Suprapubic skin (tissue), 4 donors: Measurements from ENCODE around the gene MCM7. TPM values are rescaled to one million over a fixed set of nuclear protein-coding genes. Genes with fewer than 3 reads are reported as not detected.

Experiments used
- DNase-seq, 2 donors: peaks; one replicate each; pipeline ENCODE4 v3.0.0-alpha.2; 2019; ENCODE audit warnings: low spot score in 2 of 2
- H3K27ac ChIP-seq: fragments of 200-600 bp; sonication (generic); one replicate; pipeline ENCODE4 v1.5.1; 2019
- H3K27me3 ChIP-seq: fragments of 200-600 bp; sonication (generic); one replicate; pipeline ENCODE4 v1.5.1; 2019
- H3K36me3 ChIP-seq: fragments of 200-600 bp; sonication (generic); one replicate; pipeline ENCODE4 v1.5.1; 2019
- H3K4me1 ChIP-seq: fragments of 200-600 bp; sonication (generic); one replicate; pipeline ENCODE4 v1.5.1; 2019
- H3K4me3 ChIP-seq: fragments of 200-600 bp; sonication (generic); one replicate; pipeline ENCODE4 v1.5.1; 2019; ENCODE audit warnings: mild to moderate bottlenecking
- H3K9me3 ChIP-seq: fragments of 200-600 bp; sonication (generic); one replicate; pipeline ENCODE4 v1.5.1; 2019
- EP300 ChIP-seq: sonication (generic); formaldehyde crosslinking; IDR thresholded peaks from one replicate; pipeline ENCODE4 v1.6.1; 2017; ENCODE audit warnings: antibody characterized with exemption
- POLR2A ChIP-seq, 2 donors: fragments of 450-650 bp; IDR thresholded peaks; one replicate each; pipeline ENCODE4 v1.6.1; 2017; ENCODE audit warnings: antibody characterized with exemption in 2 of 2, mild to moderate bottlenecking in 2 of 2, moderate library complexity in 2 of 2
- POLR2AphosphoS5 ChIP-seq, 3 donors: sonication (generic); formaldehyde crosslinking; IDR thresholded peaks; one replicate each; pipeline ENCODE4 v1.6.1; 2017; ENCODE audit warnings: antibody characterized with exemption in 3 of 3
- WGBS: methylation state at CpG from one replicate; pipeline ENCODE4 v1.1.5; 2018; 5-methylcytosine and 5-hydroxymethylcytosine counted together
- total RNA-seq, 4 donors: library from RNA; depleted of rRNA; stranded (reverse); fragments of >200 nt; gene quantifications; one replicate each; pipeline ENCODE4 v1.1.0, GENCODE V29; 2016
- TF ChIP-seq, protein P1 (sequence below), 2 donors: fragments of 200-600 bp in 1 of 2; fragments of 450-650 bp in 1 of 2; sonication (generic) in 1 of 2; IDR thresholded peaks; one replicate each; pipeline ENCODE4 v1.5.1; 2016 to 2019; ENCODE audit warnings: antibody characterized with exemption in 2 of 2, mild to moderate bottlenecking in 1 of 2, moderate library complexity in 1 of 2

Gene MCM7
- total RNA-seq, 4 donors from 2014 or later = 43.8 to 97.0 (median 51.8) TPM

DNA sequence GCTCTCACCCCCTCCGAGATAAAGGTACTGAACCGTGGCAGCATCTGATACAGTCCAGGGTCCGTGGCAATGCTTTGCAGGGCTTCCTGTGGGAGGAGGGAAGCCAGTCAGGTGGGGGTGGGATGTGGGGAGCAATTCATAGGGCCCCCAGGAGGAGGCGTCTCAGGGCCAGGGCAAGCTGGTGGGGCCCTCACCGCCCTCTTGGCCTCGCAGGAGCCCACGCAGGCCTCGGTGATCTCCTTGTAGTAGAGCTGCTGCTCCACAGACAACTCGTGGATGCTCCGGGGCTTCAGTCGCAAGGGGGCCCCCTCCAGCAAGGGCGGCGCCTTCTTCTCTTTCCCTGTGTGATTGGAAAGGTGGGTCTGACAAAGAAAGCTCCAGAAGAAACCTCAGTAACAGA lies 10.7 kb upstream of the MCM7 start:
- H3K9me3 ChIP-seq = no peaks in the 10 kb centered on the region
- no peaks in the 10 kb centered on the region for H3K27me3 ChIP-seq
- no peak overlapping the region for H3K27ac ChIP-seq
- 69% methylated on average over 3 of the region's 13 CpGs for WGBS
- H3K36me3 ChIP-seq = peaks cover 72% of the 10 kb centered on the region
- no peak for DNase-seq
- no peaks in the 10 kb centered on the region for H3K4me1 ChIP-seq
- H3K4me3 ChIP-seq = no peak overlapping the region
- TF ChIP-seq EP300 = no peak
- TF ChIP-seq, protein P1, sequence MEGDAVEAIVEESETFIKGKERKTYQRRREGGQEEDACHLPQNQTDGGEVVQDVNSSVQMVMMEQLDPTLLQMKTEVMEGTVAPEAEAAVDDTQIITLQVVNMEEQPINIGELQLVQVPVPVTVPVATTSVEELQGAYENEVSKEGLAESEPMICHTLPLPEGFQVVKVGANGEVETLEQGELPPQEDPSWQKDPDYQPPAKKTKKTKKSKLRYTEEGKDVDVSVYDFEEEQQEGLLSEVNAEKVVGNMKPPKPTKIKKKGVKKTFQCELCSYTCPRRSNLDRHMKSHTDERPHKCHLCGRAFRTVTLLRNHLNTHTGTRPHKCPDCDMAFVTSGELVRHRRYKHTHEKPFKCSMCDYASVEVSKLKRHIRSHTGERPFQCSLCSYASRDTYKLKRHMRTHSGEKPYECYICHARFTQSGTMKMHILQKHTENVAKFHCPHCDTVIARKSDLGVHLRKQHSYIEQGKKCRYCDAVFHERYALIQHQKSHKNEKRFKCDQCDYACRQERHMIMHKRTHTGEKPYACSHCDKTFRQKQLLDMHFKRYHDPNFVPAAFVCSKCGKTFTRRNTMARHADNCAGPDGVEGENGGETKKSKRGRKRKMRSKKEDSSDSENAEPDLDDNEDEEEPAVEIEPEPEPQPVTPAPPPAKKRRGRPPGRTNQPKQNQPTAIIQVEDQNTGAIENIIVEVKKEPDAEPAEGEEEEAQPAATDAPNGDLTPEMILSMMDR (IDR thresholded peaks at IDR 0.05) = no peak

DNA sequence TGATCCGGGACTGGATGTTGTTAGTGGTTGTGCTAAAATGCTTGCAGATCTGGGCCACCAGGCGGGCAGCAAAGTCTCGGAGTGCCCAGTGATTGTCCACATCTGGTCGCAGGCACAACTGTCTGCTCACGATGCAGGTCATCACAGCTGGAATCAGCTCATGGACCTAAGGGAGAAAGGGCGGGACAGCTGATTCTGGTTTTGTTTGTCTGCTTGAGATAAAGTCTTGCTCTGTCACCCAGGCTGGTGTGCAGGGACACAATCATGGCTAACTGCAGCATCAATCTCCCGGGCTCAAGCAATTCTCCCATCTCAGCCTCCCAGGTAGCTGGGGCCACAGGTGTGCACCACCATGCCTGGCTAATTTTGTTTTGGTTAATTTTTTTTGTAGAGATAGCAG lies 10.0 kb upstream of the MCM7 start:
- no peaks in the 10 kb centered on the region for H3K4me1 ChIP-seq
- H3K9me3 ChIP-seq = no peaks in the 10 kb centered on the region
- peaks cover 79% of the 10 kb centered on the region for H3K36me3 ChIP-seq
- H3K27ac ChIP-seq = no peak overlapping the region
- DNase-seq = no peak
- 80% methylated on average over 4 of the region's 7 CpGs for WGBS
- no peak overlapping the region for H3K4me3 ChIP-seq
- no peak for TF ChIP-seq POLR2AphosphoS5 (IDR thresholded peaks at IDR 0.05)
- TF ChIP-seq EP300 = no peak
- TF ChIP-seq, protein P1 (IDR thresholded peaks at IDR 0.05) = no peak
- no peak for TF ChIP-seq POLR2A (IDR thresholded peaks at IDR 0.05)
- no peaks in the 10 kb centered on the region for H3K27me3 ChIP-seq

DNA sequence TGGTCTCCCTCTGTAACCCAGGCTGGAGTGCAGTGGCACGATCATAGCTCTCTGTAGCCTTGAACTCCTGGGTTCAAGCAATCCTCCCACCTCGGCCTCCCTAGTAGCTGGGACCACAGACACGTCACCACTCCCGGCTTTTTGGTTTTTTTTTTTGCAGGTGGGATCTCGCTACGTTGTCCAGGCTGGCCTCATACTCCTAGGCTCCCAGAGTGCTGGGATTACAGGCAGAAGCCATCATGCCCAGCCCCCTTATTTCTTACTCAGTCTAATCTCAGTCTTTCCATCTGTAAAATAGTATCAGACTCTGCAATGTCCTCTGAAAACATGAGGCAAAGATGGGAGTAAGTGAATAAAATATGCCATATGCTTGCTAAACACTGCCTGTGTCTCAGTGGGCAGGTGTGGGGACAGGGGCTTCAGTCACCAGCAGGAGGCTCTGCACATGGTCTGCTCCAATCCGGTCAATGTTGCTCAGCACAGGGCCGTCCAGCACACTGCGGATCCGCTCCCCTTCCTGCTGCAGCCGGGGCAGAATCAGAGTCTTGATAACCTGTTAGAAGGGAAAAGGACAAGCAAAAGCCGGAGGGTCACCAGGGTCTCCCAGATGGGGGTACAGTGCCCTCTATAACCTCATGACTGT lies 8.4 kb upstream of the MCM7 start:
- DNase-seq = no peak
- H3K36me3 ChIP-seq = peaks cover 95% of the 10 kb centered on the region
- TF ChIP-seq POLR2A (IDR thresholded peaks at IDR 0.05) (no peak), POLR2AphosphoS5 (IDR thresholded peaks at IDR 0.05) (no peak), EP300 (no peak)
- TF ChIP-seq, protein P1 (IDR thresholded peaks at IDR 0.05) = no peak
- H3K27ac ChIP-seq = no peak overlapping the region
- H3K4me1 ChIP-seq = no peaks in the 10 kb centered on the region
- 91% methylated on average over 12 of the region's 12 CpGs for WGBS
- H3K27me3 ChIP-seq = no peaks in the 10 kb centered on the region
- H3K9me3 ChIP-seq = no peaks in the 10 kb centered on the region
- no peak overlapping the region for H3K4me3 ChIP-seq

DNA sequence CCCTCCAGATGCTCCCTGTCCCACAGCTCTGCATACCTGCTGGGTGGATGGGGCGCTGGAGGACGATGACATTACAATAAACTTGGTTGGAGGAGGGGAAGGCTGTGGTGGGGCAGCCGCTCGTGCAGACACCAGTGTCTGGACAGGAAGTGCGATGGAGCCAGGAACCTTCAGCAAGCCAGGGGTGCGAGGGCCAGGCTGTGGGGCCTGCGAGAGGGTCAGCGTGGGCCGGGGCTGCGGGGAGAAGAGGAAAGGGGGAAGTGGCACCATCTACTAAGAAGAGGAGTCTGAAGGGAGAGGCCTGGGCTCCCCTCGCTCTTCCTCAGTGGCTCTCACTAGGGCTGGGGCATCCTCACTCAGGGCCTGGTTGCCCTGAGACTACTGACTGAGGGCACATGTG lies 6.7 kb upstream of the MCM7 start:
- WGBS = 80% methylated on average over 11 of the region's 11 CpGs
- TF ChIP-seq POLR2AphosphoS5 (IDR thresholded peaks at IDR 0.05) (no peak), EP300 (no peak), POLR2A (IDR thresholded peaks at IDR 0.05) (no peak)
- TF ChIP-seq, protein P1 (IDR thresholded peaks at IDR 0.05) = no peak
- no peaks in the 10 kb centered on the region for H3K9me3 ChIP-seq
- peaks cover 94% of the 10 kb centered on the region for H3K36me3 ChIP-seq
- no peak for DNase-seq
- no peak overlapping the region for H3K4me3 ChIP-seq
- no peak overlapping the region for H3K27ac ChIP-seq
- H3K4me1 ChIP-seq = no peaks in the 10 kb centered on the region
- H3K27me3 ChIP-seq = no peaks in the 10 kb centered on the region

DNA sequence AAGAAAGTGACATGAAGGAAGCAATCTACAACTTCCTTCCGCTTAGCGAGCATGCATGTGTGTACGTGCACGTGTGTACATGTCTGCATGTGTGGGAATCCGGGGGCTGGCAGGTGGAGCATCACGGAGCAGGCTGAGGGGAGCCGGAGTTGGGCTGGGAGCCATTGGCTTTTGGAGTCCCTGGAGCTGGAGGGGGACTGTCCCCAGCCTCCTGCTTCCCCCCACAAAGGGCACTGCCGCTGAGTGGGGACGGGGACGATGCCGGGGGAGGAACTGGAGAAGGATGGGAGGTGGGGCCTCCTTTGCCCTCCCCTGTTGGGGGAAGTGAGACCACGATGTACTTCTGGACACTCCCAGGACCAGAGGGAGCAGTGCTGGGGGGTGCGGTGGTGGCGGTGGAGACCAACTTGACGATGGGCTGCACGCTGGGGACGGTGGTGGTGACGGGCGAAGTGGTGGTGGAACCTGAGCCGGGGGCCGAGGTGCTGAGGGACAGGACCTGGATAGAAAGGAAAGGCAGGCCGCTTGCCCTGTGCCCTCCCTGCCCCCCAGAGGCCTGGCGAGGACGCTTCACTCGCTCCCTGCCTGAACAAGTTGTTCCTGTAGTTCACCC lies 6.0 kb upstream of the MCM7 start:
- Histone ChIP-seq H3K4me1 (peaks cover 6% of the 10 kb centered on the region), H3K27ac (no peak overlapping the region), H3K27me3 (no peaks in the 10 kb centered on the region), H3K36me3 (peaks cover 87% of the 10 kb centered on the region), H3K4me3 (no peak overlapping the region), H3K9me3 (no peaks in the 10 kb centered on the region)
- no peak for DNase-seq
- 83% methylated on average over 25 of the region's 25 CpGs for WGBS
- TF ChIP-seq EP300 = no peak
- TF ChIP-seq, protein P1 (IDR thresholded peaks at IDR 0.05) = no peak
- no peak for TF ChIP-seq POLR2AphosphoS5 (IDR thresholded peaks at IDR 0.05)
- TF ChIP-seq POLR2A (IDR thresholded peaks at IDR 0.05) = no peak
